WTC11 (cell line): ENCODE results near the gene MCFD2. TPM values are rescaled to one million over a fixed set of nuclear protein-coding genes. Genes with fewer than 3 reads are reported as not detected.

Source experiments
- ATF3 ChIP-seq: sonication (generic); formaldehyde crosslinking; conservative IDR thresholded peaks from 2 replicates; pipeline ENCODE4 v1.8.1; 2022; ENCODE audit warnings: mild to moderate bottlenecking, missing genetic modification reagents
- ETV6 ChIP-seq: sonication (generic); formaldehyde crosslinking; IDR thresholded peaks from 2 replicates; pipeline ENCODE4 v1.8.1; 2022; ENCODE audit warnings: mild to moderate bottlenecking, missing genetic modification reagents
- IRF2 ChIP-seq: sonication (generic); formaldehyde crosslinking; IDR thresholded peaks from 2 replicates; pipeline ENCODE4 v1.8.0; 2022; ENCODE audit warnings: low read depth, missing genetic modification reagents, borderline replicate concordance
- JAZF1 ChIP-seq: fragments of 250-450 bp; sonication (Bioruptor Pico); IDR thresholded peaks from 2 replicates; pipeline ENCODE4 v1.9.0; 2021; ENCODE audit warnings: moderate library complexity, mild to moderate bottlenecking, inconsistent platforms
- MXD4 ChIP-seq: fragments of 250-450 bp; sonication (Bioruptor Pico); IDR thresholded peaks from 2 replicates; pipeline ENCODE4 v1.8.0; 2021; ENCODE audit warnings: mild to moderate bottlenecking, moderate library complexity, borderline replicate concordance
- TEAD4 ChIP-seq: sonication (generic); formaldehyde crosslinking; IDR thresholded peaks from 2 replicates; pipeline ENCODE4 v1.8.0; 2022; ENCODE audit warnings: mild to moderate bottlenecking, missing genetic modification reagents
- TP53 ChIP-seq: sonication (generic); formaldehyde crosslinking; IDR thresholded peaks from 2 replicates; pipeline ENCODE4 v1.8.1; 2023; ENCODE audit warnings: mild to moderate bottlenecking, missing genetic modification reagents
- USF1 ChIP-seq: sonication (generic); formaldehyde crosslinking; IDR thresholded peaks from 2 replicates; pipeline ENCODE4 v1.8.0; 2022; ENCODE audit warnings: mild to moderate bottlenecking, missing genetic modification reagents
- ZNF138 ChIP-seq: sonication (generic); formaldehyde crosslinking; conservative IDR thresholded peaks from 2 replicates; pipeline ENCODE4 v1.8.1; 2022; ENCODE audit warnings: mild to moderate bottlenecking, moderate library complexity, missing genetic modification reagents
- ZNF232 ChIP-seq: sonication (generic); formaldehyde crosslinking; IDR thresholded peaks from 2 replicates; pipeline ENCODE4 v1.8.0; 2022; ENCODE audit warnings: mild to moderate bottlenecking, missing genetic modification reagents
- ZNF425 ChIP-seq: fragments of 250-450 bp; sonication (Bioruptor Pico); conservative IDR thresholded peaks from 2 replicates; pipeline ENCODE4 v1.9.0; 2021; ENCODE audit warnings: mild to moderate bottlenecking
- total RNA-seq: library from RNA; stranded (reverse); gene quantifications from 3 replicates; pipeline ENCODE4 v1.2.3, GENCODE V29; 2021
- TF ChIP-seq, protein P1 (sequence below): fragments of 250-450 bp; sonication (Bioruptor Pico); IDR thresholded peaks from 2 replicates; pipeline ENCODE4 v1.9.0; 2021; ENCODE audit warnings: mild to moderate bottlenecking, borderline replicate concordance
- TF ChIP-seq, protein P2 (sequence below): sonication (generic); formaldehyde crosslinking; IDR thresholded peaks from 2 replicates; pipeline ENCODE4 v1.8.0; 2022; ENCODE audit warnings: mild to moderate bottlenecking, missing genetic modification reagents
- TF ChIP-seq, protein P3 (sequence below): fragments of 250-450 bp; sonication (Bioruptor Pico); IDR thresholded peaks from 2 replicates; pipeline ENCODE4 v1.9.0; 2021; ENCODE audit warnings: mild to moderate bottlenecking
- TF ChIP-seq, protein P4 (sequence below): sonication (generic); formaldehyde crosslinking; IDR thresholded peaks from 2 replicates; pipeline ENCODE4 v1.8.0; 2023; ENCODE audit warnings: mild to moderate bottlenecking, missing genetic modification reagents

Gene MCFD2
- total RNA-seq, 1 experiment from 2014 or later: 68.1 TPM

DNA sequence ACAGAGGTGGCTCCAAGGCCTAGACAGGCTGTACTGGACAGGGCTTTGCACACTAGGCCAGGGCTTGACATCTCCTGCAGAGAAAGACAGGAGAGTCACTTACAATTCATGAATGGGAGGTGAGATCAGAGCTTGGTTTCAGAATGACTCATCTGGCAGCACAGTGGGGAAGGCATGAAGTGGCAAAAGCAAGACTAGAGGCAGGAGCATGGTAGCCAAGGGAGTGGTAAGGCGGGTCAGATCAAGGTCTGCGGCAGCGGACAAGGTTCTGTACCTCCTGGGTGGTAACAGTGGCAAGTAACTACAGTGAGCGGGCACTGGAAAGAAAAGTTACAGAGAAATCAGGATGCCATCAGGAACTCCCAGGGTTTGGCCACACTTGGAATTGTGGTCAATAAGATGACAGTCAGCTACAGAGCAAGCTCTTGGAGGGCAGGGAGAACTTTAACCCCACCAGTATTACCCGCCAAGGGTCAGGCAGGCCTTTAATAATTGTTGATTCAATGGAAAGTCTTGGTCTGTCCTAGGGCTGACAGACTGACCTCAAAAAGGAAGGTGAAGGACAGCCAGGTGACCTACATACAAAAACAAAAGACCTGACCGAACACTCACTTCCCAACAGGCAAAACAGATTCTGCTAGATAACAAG lies 5.7 kb downstream of the MCFD2 start (continued):
- TF ChIP-seq, protein P1, sequence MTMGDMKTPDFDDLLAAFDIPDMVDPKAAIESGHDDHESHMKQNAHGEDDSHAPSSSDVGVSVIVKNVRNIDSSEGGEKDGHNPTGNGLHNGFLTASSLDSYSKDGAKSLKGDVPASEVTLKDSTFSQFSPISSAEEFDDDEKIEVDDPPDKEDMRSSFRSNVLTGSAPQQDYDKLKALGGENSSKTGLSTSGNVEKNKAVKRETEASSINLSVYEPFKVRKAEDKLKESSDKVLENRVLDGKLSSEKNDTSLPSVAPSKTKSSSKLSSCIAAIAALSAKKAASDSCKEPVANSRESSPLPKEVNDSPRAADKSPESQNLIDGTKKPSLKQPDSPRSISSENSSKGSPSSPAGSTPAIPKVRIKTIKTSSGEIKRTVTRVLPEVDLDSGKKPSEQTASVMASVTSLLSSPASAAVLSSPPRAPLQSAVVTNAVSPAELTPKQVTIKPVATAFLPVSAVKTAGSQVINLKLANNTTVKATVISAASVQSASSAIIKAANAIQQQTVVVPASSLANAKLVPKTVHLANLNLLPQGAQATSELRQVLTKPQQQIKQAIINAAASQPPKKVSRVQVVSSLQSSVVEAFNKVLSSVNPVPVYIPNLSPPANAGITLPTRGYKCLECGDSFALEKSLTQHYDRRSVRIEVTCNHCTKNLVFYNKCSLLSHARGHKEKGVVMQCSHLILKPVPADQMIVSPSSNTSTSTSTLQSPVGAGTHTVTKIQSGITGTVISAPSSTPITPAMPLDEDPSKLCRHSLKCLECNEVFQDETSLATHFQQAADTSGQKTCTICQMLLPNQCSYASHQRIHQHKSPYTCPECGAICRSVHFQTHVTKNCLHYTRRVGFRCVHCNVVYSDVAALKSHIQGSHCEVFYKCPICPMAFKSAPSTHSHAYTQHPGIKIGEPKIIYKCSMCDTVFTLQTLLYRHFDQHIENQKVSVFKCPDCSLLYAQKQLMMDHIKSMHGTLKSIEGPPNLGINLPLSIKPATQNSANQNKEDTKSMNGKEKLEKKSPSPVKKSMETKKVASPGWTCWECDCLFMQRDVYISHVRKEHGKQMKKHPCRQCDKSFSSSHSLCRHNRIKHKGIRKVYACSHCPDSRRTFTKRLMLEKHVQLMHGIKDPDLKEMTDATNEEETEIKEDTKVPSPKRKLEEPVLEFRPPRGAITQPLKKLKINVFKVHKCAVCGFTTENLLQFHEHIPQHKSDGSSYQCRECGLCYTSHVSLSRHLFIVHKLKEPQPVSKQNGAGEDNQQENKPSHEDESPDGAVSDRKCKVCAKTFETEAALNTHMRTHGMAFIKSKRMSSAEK (CRISPR knock-in tag): no peak
- TF ChIP-seq TP53 (CRISPR knock-in tag) (no peak), MXD4 (CRISPR knock-in tag) (no peak), TEAD4 (CRISPR knock-in tag) (no peak), ETV6 (no peak), ZNF138 (CRISPR knock-in tag) (no peak), JAZF1 (no peak), USF1 (CRISPR knock-in tag) (no peak), IRF2 (no peak), ZNF425 (no peak), ZNF232 (no peak), ATF3 (CRISPR knock-in tag) (no peak)
- TF ChIP-seq, protein P2, sequence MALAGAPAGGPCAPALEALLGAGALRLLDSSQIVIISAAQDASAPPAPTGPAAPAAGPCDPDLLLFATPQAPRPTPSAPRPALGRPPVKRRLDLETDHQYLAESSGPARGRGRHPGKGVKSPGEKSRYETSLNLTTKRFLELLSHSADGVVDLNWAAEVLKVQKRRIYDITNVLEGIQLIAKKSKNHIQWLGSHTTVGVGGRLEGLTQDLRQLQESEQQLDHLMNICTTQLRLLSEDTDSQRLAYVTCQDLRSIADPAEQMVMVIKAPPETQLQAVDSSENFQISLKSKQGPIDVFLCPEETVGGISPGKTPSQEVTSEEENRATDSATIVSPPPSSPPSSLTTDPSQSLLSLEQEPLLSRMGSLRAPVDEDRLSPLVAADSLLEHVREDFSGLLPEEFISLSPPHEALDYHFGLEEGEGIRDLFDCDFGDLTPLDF (CRISPR knock-in tag): no peak
- TF ChIP-seq, protein P3, sequence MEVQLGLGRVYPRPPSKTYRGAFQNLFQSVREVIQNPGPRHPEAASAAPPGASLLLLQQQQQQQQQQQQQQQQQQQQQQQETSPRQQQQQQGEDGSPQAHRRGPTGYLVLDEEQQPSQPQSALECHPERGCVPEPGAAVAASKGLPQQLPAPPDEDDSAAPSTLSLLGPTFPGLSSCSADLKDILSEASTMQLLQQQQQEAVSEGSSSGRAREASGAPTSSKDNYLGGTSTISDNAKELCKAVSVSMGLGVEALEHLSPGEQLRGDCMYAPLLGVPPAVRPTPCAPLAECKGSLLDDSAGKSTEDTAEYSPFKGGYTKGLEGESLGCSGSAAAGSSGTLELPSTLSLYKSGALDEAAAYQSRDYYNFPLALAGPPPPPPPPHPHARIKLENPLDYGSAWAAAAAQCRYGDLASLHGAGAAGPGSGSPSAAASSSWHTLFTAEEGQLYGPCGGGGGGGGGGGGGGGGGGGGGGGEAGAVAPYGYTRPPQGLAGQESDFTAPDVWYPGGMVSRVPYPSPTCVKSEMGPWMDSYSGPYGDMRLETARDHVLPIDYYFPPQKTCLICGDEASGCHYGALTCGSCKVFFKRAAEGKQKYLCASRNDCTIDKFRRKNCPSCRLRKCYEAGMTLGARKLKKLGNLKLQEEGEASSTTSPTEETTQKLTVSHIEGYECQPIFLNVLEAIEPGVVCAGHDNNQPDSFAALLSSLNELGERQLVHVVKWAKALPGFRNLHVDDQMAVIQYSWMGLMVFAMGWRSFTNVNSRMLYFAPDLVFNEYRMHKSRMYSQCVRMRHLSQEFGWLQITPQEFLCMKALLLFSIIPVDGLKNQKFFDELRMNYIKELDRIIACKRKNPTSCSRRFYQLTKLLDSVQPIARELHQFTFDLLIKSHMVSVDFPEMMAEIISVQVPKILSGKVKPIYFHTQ (CRISPR knock-in tag): no peak
- TF ChIP-seq, protein P4, sequence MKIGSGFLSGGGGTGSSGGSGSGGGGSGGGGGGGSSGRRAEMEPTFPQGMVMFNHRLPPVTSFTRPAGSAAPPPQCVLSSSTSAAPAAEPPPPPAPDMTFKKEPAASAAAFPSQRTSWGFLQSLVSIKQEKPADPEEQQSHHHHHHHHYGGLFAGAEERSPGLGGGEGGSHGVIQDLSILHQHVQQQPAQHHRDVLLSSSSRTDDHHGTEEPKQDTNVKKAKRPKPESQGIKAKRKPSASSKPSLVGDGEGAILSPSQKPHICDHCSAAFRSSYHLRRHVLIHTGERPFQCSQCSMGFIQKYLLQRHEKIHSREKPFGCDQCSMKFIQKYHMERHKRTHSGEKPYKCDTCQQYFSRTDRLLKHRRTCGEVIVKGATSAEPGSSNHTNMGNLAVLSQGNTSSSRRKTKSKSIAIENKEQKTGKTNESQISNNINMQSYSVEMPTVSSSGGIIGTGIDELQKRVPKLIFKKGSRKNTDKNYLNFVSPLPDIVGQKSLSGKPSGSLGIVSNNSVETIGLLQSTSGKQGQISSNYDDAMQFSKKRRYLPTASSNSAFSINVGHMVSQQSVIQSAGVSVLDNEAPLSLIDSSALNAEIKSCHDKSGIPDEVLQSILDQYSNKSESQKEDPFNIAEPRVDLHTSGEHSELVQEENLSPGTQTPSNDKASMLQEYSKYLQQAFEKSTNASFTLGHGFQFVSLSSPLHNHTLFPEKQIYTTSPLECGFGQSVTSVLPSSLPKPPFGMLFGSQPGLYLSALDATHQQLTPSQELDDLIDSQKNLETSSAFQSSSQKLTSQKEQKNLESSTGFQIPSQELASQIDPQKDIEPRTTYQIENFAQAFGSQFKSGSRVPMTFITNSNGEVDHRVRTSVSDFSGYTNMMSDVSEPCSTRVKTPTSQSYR (CRISPR knock-in tag): no peak
